Hair follicular keratinocyte (primary cell): ENCODE results near the gene UCP2. TPM values are rescaled to one million over a fixed set of nuclear protein-coding genes. Genes with fewer than 3 reads are reported as not detected.

Experiments used
- total RNA-seq: library from RNA; depleted of rRNA; stranded (reverse); fragments of >200 nt; gene quantifications from 2 replicates; pipeline ENCODE4 v1.2.3, GENCODE V29; 2015

Gene UCP2, protein sequence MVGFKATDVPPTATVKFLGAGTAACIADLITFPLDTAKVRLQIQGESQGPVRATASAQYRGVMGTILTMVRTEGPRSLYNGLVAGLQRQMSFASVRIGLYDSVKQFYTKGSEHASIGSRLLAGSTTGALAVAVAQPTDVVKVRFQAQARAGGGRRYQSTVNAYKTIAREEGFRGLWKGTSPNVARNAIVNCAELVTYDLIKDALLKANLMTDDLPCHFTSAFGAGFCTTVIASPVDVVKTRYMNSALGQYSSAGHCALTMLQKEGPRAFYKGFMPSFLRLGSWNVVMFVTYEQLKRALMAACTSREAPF
- 0.47 and 1.8 TPM in 2 replicates for total RNA-seq

DNA sequence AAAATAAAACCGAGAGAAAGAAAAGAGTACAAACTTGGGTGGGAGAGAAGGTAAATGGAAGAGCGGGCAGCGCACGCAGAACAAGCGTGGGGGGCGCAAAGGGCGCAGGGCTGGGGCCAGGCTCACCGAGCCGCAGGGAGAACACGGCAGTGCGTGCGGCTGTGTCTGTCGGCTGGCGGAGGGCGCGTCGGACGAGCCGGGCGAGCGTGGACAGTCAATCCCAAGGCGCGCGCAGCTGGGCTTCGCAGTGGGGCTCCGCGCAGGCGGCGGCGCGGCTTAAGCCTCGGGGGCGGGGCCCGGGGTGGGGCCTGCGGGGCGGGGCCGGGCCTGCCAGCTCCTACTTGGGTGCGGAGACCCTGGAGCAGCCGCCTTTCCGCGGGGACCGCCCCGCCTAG lies at the start of gene UCP2:
Gene UCP2 (minus strand): TSS at position 249 of the 395 bp plus-strand sequence. CDS start 4,465 bp downstream, outside the sequence.

DNA sequence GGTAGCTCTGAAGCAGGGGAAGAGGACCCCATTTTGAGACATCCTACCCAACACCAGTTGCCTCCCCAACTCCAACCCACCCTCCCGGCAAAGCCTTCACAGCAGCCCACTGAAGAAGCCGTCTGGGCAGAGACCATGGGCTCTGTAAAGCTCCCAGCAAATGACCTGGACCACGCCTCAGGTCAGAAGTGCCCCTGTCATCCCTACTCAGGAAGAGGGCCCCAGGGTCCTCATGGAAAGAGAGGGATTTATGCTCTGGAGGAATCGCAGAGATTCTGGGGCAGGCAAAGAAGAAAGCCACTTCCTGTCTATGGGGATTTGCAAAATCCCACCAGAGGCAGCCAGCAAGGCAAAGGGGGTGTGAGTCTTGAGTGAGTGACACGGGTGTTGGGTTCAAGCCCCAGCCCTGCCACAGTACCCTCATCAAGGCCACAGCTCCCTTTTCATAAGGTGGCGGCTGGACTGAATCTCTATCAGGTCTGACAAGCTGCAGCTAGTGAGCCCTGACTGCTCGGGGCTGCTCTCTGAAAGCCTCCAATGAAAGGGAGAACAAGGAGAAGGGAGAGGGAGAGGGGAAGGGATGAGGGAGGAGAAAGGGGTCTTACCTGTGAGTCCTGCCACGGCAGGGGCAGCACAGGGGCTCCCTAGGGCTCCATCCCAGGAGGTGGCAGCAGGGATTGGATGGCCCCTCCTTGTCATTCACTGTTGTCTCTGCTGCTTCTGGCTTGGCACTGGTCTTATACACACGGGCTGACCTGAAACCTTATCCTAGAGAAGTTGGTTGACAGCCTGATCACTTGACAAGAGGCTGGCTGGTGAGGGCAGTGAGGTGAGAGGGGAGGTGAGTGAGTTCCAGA lies 26.0 kb upstream of the UCP2 start, which contains the start of gene UCP3:
Gene UCP3 (minus strand): TSS at position 713 of the 857 bp plus-strand sequence. CDS start 2,043 bp downstream, outside the sequence.

DNA sequence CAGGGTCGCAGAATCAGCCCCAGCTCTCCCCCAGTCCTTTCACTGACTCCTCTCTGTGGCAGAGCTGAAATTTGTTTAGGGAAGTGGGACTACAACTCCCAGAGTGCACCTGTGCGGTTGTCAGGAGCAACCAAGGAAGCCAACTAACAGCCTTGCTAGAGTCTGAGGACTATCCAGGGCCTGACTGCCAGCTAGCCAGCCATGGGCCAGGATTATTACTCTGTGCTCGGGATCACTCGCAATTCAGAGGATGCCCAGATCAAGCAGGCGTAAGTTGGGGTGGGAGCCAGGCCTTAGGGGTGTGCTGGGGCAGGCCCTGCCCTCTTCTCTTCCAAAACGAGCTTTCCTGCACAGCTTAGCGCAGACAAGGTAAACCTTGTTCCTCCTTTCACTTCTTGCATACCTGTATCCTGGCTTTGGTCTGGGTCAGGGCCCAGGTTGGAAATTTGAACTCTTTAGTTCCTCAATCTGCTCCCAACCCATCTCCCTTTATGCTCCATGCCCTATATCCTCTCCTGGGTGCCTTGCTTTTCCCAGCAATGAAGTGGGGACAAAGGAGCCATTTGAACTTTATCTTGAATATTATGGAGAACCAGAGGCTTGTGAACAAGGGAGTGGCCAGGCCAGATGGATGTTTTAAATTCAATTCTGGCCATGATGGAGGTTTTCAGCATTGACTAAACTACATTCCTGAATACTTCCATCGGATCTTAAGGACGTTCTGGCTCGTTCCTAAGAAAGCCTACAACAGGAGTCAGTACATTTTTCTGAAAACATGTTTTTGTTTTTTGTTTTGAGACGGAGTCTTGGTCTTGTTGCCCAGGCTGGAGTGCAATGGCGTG lies 31.6 kb downstream of the UCP2 start, which contains the start of gene DNAJB13:
Gene DNAJB13 (plus strand): TSS at position 158 of the 842 bp plus-strand sequence. CDS start 44 bp downstream, at position 202.

Other genes with a start within 250 kb of the UCP2 start
- gene RAB6A, start 221.8 kb downstream of the UCP2 start, total RNA-seq = 118 and 188 TPM in 2 replicates
- 54.0 and 67.7 TPM in 2 replicates for gene MRPL48, start 195.0 kb downstream of the UCP2 start, total RNA-seq
- gene COA4, start 106.0 kb downstream of the UCP2 start, total RNA-seq = 71.3 and 117 TPM in 2 replicates
- gene PAAF1, start 105.8 kb downstream of the UCP2 start, total RNA-seq = 8.3 and 19.6 TPM in 2 replicates
- gene DNAJB13, start 31.8 kb downstream of the UCP2 start, total RNA-seq = not detected in 2 replicates
- 0.38 TPM in 1 of 2 replicates, not detected in the other for gene UCP3, start 26.2 kb upstream of the UCP2 start, total RNA-seq
- 5.4 and 11.4 TPM in 2 replicates for gene C2CD3, start 188.2 kb upstream of the UCP2 start, total RNA-seq
- 25.7 and 26.4 TPM in 2 replicates for gene PPME1, start 188.4 kb upstream of the UCP2 start, total RNA-seq